IPS-NIHi11 (cell line): ENCODE data around the gene RBM44.

Experiments
- DNase-seq: peaks from one replicate; pipeline ENCODE4 v3.0.0; 2012; ENCODE audit warnings: mixed read lengths, low spot score

Gene RBM44

GRCh38 chr2:237885931-237886684 is 87.5 kb downstream of the RBM44 start:
- DNase-seq = no peak

GRCh38 chr2:237886685-237887481 is 88.3 kb downstream of the RBM44 start:
- no peak for DNase-seq

- no peak for DNase-seq
Measured at GRCh38 chr2:237888389-237888788, 89.8 kb downstream of the RBM44 start.

- no peak for DNase-seq
Measured at GRCh38 chr2:237889016-237889415, 90.4 kb downstream of the RBM44 start.

GRCh38 chr2:237889811-237890210 is 91.2 kb downstream of the RBM44 start:
- no peak for DNase-seq
